Right ventricle myocardium inferior (tissue), 1 donor: ENCODE measurements around the gene CCDC88B. TPM values are rescaled to one million over a fixed set of nuclear protein-coding genes. Genes with fewer than 3 reads are reported as not detected.
"Not testable (repeated sequence)": the region's sequence is repeated elsewhere in the genome, so short reads cannot be mapped to it uniquely, and the experiment has no call there.

Experiments
- ATAC-seq: fragments of 200-7000 bp; cut with Tn5 transposase; one replicate; pipeline ENCODE4 v1.9.1; 2020; ENCODE audit warnings: mild to moderate bottlenecking, moderate library complexity
- DNase-seq: peaks from one replicate; pipeline ENCODE4 v3.0.0; 2021; ENCODE audit errors: missing footprints
- intact Hi-C: fragments of 100-400 bp; cut with DNase I; formaldehyde crosslinking; loops from one replicate; pipeline ENCODE4 v1.11.0; 2022
- total RNA-seq: library from RNA; stranded (reverse); fragmentation: NEBNext Ultra II Directional; extraction: Animal tissue kit (Norgen Biotek cat#: 25700); gene quantifications from one replicate; pipeline ENCODE4 v1.2.1, GENCODE V29; 2021
- donor health status: DM: no; HTN: yes; CAD: no; lungs with severe emphysema.

CCDC88B gene
- total RNA-seq, 1 donor from 2014 or later, result 7.7 TPM

- DNase-seq, result peak; percentile 96
- peak; percentile 84 for ATAC-seq
- intact Hi-C loops, result loop anchor here (1.0 kb wide), 1 partner anchor 47 kb away; no protein-coding TSS in a partner anchor
These were observed 22.6 kb upstream of the CCDC88B start, which contains the start of gene TRMT112 for GRCh38 chr11:64317325-64317960. Gene TRMT112 (minus strand): TSS chr11:64317559. CDS start chr11:64317526, 33 bp downstream.

GRCh38 chr11:64317961-64318765 lies 21.8 kb upstream of the CCDC88B start, which contains the start of gene PRDX5:
Gene PRDX5 (plus strand): TSS chr11:64318121. CDS start chr11:64318216, 95 bp downstream.
- intact Hi-C loops, result loop anchor here (1.0 kb wide), 2 partner anchors 37 to 48 kb away; no protein-coding TSS in a partner anchor
- peak; percentile 98 for DNase-seq
- ATAC-seq, result peak; percentile 93

GRCh38 chr11:64318766-64319761 lies 20.9 kb upstream of the CCDC88B start:
- DNase-seq, result no peak
- intact Hi-C loops, result loop anchor here (1.0 kb wide), 1 partner anchor 36 kb away; no protein-coding TSS in a partner anchor
- no peak for ATAC-seq

GRCh38 chr11:64320556-64320955 lies 19.4 kb upstream of the CCDC88B start:
- intact Hi-C loops, result no loop called here
- no peak for ATAC-seq

GRCh38 chr11:64321026-64321425 lies 19.0 kb upstream of the CCDC88B start:
- no peak for ATAC-seq
- no peak for DNase-seq
- intact Hi-C loops, result no loop called here

More at GRCh38 chr11:64320556-64320955, 19.4 kb upstream of the CCDC88B start:
- DNase-seq, result no peak

GRCh38 chr11:64321533-64321932 lies 18.5 kb upstream of the CCDC88B start:
- DNase-seq (no peak), ATAC-seq (no peak)
- intact Hi-C loops, result no loop called here

- intact Hi-C loops, result no loop called here
- DNase-seq (no peak), ATAC-seq (no peak)
These were observed 17.1 kb upstream of the CCDC88B start for GRCh38 chr11:64322925-64323260.

GRCh38 chr11:64323373-64323772 lies 16.6 kb upstream of the CCDC88B start:
- DNase-seq (no peak), ATAC-seq (no peak)
- intact Hi-C loops, result no loop called here

GRCh38 chr11:64323984-64324383 lies 16.0 kb upstream of the CCDC88B start:
- ATAC-seq, intact Hi-C loops, DNase-seq: not testable (repeated sequence)

GRCh38 chr11:64324692-64325469 lies 15.1 kb upstream of the CCDC88B start:
- DNase-seq, result no peak
- intact Hi-C loops, result no loop called here

GRCh38 chr11:64327375-64327774 lies 12.6 kb upstream of the CCDC88B start:
- ATAC-seq (no peak), DNase-seq (no peak)

More at GRCh38 chr11:64324692-64325469, 15.1 kb upstream of the CCDC88B start:
- ATAC-seq, result no peak

GRCh38 chr11:64327993-64328392 lies 12.0 kb upstream of the CCDC88B start:
- DNase-seq (no peak), ATAC-seq (no peak)
- intact Hi-C loops, result no loop called here

More at GRCh38 chr11:64327375-64327774, 12.6 kb upstream of the CCDC88B start:
- intact Hi-C loops, result no loop called here

GRCh38 chr11:64330888-64331287 lies 9.1 kb upstream of the CCDC88B start:
- intact Hi-C loops, result no loop called here
- ATAC-seq (no peak), DNase-seq (no peak)

GRCh38 chr11:64331569-64332371 lies 8.2 kb upstream of the CCDC88B start:
- DNase-seq (peak; percentile 87), ATAC-seq (peak; percentile 57)
- intact Hi-C loops, result no loop called here

GRCh38 chr11:64333556-64333955 lies 6.4 kb upstream of the CCDC88B start:
- ATAC-seq (no peak), DNase-seq (no peak)
- intact Hi-C loops, result no loop called here

- DNase-seq, result no peak
These were observed 5.0 kb upstream of the CCDC88B start for GRCh38 chr11:64334764-64335735.

More at GRCh38 chr11:64334764-64335735, 5.0 kb upstream of the CCDC88B start:
- intact Hi-C loops, result no loop called here
- ATAC-seq, result peak; percentile 32
